HG03280 (cell line): ENCODE measurements around the gene PLEKHG5.

ENCODE experiments used
- ATAC-seq: cut with Tn5 transposase; IDR thresholded peaks from one replicate; pipeline ENCODE4 v1.9.1; 2021; ENCODE audit warnings: mild to moderate bottlenecking, moderate library complexity; ENCODE audit not compliant: unreplicated experiment

PLEKHG5 gene

GRCh38 chr1:6509919-6510291 lies 18.4 kb upstream of the PLEKHG5 start:
- ATAC-seq = no peak

DNA sequence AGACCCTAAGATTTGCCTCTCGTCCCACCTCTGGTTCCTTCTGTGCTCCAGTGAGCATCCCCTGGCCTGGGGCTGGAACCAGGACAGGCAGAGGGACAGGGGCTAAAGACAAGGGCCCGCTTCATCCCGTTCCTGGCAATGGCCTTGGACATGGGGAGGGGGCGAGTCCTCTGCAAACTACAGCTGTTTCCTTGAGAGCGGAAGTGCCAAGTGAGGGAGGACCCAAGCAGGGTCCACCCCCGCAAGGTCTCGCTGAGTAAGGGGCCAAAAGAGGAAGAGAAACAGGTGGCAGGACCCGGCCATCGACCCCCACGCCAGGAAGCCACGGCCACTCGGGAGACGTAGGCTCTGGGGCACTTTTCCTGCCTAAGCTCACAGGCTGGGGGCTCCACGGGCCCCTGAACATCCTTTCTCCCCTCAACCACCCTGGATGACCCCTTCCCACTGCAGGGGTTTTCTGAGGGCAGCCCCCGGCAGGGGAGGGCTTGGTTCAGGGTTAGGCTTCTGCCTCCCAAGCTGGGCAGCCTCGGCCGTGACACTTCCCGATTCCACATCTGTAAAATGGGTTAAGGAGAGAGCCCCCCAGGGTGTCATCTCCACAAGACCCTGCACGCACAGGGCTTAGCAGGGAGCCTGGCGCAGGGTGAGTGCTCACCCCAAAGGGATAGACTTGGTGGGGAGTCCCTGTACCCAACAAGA lies 17.9 kb upstream of the PLEKHG5 start:
- no peak for ATAC-seq

GRCh38 chr1:6508816-6509189 lies 17.3 kb upstream of the PLEKHG5 start:
- ATAC-seq = no peak

DNA sequence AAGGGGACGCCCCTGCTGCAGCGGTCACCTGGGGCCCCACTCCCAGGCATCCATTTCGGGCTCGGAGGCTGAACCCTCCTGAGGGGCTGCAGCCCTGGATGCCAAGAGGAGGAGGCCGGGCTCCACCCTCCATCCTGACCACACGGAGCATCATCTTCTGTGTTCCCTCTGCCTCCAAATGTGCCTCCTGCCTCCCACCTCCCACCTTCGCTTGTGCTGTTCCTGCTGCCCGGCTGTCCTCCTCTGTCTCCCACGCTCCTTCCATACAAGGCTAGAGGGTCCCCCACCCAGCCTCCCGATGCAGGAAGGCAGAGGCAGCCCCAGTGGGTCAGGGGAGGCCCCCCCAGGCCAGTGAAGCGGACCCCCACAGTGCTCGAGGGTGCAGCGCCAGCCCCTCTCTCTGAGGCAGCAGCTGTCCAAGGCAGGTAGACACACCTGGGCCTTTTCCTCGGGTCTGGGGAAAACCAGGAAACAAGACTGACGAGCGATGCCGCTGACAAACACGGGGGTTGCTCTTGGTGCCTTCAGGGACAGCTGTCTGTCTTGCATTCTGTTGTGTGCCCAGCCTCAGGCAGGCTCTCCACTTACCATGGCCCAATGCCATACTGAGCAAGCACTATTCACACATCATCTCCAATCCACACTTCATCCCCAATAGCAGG lies 16.8 kb upstream of the PLEKHG5 start:
- no peak for ATAC-seq

DNA sequence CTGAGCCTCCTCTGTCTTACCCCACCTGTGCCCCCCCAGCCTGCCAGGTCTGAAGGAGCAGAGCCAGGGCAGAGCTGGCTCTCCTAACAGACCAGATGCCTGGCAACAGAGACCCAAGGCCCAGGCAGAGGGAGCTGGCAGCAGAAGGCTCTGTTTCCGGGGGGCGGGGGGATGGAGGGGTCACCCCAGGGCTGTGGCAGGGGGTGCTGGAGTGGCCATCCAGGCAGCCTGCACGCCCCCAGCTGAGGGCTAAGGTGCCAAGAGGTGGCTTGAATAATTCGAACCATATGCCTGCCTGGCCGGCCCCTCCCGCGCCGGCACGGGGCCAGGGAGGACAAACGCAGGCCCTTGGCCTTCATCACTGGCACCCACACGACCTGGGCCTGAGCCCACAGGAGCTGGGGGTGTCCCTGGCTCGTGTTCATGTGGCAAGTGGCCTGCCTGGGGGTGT lies 16.0 kb upstream of the PLEKHG5 start:
- no peak for ATAC-seq

- ATAC-seq = no peak
Observed at GRCh38 chr1:6507037-6507428, 15.6 kb upstream of the PLEKHG5 start.

DNA sequence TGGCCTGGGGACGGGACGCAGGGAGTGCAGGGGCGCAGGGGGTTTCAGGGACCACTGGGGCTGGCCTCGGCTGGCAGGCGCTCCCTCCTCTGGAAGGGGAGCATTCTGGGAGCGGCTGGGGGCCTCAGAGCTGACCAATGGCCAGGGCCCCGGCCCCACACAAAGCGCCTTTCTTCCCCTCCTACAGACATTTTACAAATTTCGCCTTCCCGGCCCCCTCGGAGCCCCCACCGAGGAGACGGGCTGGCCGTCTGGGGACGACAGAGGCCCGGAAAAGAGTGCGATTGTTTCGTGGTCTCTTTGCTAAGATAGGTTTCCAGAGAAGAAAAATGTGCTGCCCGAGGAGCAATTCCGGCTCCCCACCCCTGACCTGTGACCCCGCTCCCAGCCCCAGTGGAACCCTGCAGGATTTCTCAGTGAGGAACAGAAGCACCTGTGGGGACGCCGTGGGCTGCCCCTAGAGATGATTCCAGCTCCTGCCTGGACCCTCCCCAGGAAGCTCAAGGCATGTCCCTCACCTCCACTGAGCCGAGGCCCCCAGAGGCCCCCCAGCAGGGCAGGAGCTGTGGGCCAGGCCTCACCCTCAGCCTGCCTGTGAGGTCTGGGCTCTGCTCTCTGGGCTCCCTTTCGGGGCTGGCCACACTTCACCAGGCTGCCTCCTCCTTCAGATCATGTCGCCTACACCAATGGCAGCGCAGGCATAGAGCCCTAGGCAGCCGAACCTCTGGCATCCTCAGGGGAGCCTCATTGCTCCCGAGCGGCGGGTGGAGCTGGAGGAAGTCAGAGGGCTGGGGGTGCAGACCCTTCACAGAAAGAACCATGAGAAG lies 15.0 kb upstream of the PLEKHG5 start:
- ATAC-seq = no peak

GRCh38 chr1:6505367-6506209 lies 14.1 kb upstream of the PLEKHG5 start:
- no peak for ATAC-seq

- no peak for ATAC-seq
Observed at GRCh38 chr1:6504887-6505286, 13.4 kb upstream of the PLEKHG5 start.

GRCh38 chr1:6503884-6504602 lies 12.6 kb upstream of the PLEKHG5 start:
- no peak for ATAC-seq

- no peak for ATAC-seq
Observed at GRCh38 chr1:6502000-6502891, 10.8 kb upstream of the PLEKHG5 start.

GRCh38 chr1:6501279-6501813 lies 9.9 kb upstream of the PLEKHG5 start:
- ATAC-seq = no peak

DNA sequence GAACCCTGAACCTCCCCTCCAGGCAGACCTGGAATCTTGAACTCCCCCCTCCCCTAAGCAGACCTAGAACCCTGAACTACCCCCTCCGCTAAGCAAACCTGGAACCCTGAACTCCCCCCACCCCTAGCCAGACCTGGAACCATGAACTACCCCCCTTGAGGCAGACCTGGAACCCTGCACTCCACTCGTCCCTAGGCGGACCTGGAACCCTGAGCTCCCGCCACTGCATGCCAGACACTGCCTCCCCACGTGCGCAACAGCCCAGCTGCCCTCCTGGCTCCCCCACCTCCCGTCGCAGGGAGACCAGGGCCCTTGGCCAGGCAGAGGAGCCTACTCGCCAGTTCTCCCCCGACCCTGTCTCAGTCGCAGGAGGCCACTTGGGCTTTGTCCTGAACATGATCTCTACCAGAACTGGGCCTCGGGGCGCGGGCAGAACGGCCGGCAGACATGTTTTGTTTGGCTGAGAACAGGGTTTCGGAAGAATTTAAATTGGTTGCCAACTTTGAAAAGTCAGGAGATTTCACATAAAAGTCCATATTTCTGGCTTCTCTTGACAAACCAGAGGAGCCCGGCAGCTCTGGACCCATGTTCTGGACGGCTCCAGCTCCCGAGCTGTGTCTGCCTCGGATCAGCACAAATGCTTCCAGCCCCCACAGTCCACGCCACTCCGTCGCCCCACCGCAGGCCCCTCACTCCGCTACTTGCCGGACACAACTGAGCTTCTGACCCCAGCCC lies 9.2 kb upstream of the PLEKHG5 start:
- no peak for ATAC-seq

- ATAC-seq = no peak
Observed at GRCh38 chr1:6499296-6499695, 7.8 kb upstream of the PLEKHG5 start.

DNA sequence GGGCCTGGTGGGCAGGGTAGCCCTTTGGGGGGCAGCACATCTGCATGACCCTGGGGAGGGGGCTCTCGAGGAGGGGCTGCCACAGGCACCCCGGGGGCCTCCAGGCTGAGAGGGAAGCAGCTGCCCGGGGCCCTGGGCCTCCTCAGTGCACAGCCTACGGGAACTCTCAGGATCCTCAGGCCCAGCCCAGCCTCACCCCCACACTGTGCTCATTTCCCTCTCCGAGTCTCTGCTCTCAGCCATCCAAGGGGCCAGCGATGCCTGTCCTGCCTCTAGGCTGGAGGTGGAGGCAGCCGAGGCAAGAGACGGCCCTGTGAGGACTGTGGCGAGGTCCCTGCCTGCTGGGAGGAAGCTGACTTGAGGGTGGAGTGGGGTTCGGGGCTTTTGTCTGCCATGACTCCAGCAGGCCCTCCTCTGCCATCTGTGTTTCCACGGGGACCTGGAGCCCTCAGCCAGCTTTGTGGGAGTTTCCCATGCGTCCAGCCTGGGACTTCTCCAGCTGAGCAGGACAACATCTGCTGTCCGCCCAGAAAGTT lies 7.2 kb upstream of the PLEKHG5 start:
- ATAC-seq = no peak

- no peak for ATAC-seq
Observed at GRCh38 chr1:6497867-6498575, 6.6 kb upstream of the PLEKHG5 start.

- ATAC-seq = no peak
Observed at GRCh38 chr1:6497215-6497866, 5.9 kb upstream of the PLEKHG5 start.
